Measurements from ENCODE around the gene NT5C2. TPM values are rescaled to one million over a fixed set of nuclear protein-coding genes. Genes with fewer than 3 reads are reported as not detected.

The NT5C2 gene
- total and polyA plus RNA-seq, 8 donors = 19.4 to 45.0 (median 26.4) TPM

DNA sequence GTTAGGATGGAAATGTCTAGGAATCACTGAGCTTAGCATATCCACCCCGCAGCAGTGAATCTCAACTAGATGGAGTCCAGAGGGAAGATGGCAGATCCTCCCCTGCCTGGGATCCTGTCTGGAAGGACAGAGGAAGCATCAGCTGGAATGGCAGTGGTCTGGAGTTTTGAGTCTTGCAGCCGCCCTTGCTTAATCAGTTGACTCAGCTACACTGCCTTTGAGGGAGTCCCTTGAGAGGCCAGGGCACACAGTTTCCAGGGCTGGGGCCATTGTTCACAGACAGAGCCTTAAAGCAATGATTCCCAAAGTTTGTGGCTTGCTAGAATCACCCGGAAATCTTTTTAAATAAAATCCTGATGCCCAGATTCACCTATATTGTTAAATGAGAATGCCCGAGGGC lies 128.1 kb downstream of the NT5C2 start:
- FAIRE-seq (no peak), ATAC-seq (no peak)

DNA sequence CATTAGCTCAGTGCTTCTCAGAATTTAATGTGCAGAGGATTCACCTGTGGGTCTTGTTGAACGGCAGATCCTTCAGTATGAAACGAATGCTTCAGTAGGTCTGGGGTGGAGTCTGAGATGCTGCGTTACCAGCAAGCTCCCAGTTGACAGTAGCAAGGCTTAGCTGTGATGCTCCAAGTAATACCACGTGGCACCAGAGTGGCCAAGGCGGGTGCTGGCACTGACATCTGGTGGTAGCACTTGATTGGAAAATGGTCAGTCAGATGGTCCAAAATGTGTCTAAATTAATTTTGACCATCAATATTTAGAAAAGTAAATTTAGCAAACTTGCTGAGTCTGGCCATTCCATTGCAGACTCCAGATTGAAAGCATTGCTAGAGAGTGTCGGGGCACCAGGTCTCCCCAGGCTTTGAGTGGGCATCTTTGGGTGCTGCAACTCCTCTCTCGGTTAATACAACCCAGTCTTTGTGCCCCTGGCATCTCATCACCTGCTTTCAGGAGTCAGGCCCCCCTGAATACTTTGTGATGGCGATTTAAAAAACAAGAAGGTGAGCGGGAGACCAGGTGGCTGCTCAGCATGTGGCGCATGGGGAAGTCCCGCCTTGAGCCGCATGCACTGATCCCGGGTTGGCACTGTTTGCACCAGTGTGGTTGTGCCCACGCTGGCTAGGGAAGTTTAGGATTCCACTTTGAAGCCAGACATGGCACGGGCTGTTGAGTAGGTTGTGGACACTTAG lies 130.1 kb downstream of the NT5C2 start:
- WGBS, 2 donors = 84 to 88% methylated on average over 15 of the region's 15 CpGs
- Histone ChIP-seq H3K27me3 (no peaks in the 10 kb centered on the region), H3K9me3 (no peaks in the 10 kb centered on the region), H3K4me3 (no peak overlapping the region), H3K27ac (no peak overlapping the region), H3K4me1 (no peaks in the 10 kb centered on the region), H3K36me3 (no peaks in the 10 kb centered on the region)
- FAIRE-seq (no peak), DNase-seq (no peak), ATAC-seq (peak in 1 of 4 donors; percentile 55)
- TF ChIP-seq, protein P1, sequence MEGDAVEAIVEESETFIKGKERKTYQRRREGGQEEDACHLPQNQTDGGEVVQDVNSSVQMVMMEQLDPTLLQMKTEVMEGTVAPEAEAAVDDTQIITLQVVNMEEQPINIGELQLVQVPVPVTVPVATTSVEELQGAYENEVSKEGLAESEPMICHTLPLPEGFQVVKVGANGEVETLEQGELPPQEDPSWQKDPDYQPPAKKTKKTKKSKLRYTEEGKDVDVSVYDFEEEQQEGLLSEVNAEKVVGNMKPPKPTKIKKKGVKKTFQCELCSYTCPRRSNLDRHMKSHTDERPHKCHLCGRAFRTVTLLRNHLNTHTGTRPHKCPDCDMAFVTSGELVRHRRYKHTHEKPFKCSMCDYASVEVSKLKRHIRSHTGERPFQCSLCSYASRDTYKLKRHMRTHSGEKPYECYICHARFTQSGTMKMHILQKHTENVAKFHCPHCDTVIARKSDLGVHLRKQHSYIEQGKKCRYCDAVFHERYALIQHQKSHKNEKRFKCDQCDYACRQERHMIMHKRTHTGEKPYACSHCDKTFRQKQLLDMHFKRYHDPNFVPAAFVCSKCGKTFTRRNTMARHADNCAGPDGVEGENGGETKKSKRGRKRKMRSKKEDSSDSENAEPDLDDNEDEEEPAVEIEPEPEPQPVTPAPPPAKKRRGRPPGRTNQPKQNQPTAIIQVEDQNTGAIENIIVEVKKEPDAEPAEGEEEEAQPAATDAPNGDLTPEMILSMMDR (IDR thresholded peaks at IDR 0.05) = no peak
- intact Hi-C loops (cut with DNase I) = no loop called here

More for the DNA sequence above, 128.1 kb downstream of the NT5C2 start:
- H3K4me3 ChIP-seq = no peak overlapping the region
- no peaks in the 10 kb centered on the region for H3K4me1 ChIP-seq
- H3K27ac ChIP-seq = no peak overlapping the region
- no peak for DNase-seq
- H3K27me3 ChIP-seq = no peaks in the 10 kb centered on the region
- H3K36me3 ChIP-seq = no peaks in the 10 kb centered on the region
- H3K9me3 ChIP-seq = no peaks in the 10 kb centered on the region
- intact Hi-C loops (cut with DNase I) = loop anchor here in 1 of 3 donors (5.0 kb wide), 1 partner anchor 148 kb away; the partner anchor contains the start of gene CNNM2
- 90 to 95% methylated on average over 4 of the region's 4 CpGs for WGBS, 2 donors
- TF ChIP-seq, protein P1 (IDR thresholded peaks at IDR 0.05) = no peak

DNA sequence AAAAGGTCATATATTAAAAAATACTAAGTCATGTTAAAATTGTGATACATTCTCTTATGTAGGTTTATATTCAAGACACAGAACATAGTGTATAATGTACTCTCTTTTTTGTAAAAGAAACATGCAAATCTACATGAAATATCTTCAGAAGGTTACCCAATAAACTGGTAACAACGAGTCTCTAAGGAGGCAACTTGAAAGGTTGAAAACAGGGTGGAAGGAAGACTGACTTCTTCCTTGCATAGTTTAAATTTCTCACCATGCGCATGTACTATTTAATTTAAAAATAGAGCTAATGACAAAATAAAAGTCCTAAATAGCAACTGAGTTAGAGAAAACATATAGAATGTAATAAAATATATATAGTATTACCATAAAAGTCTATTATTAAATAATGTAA lies 132.5 kb downstream of the NT5C2 start:
- no peaks in the 10 kb centered on the region for H3K36me3 ChIP-seq
- no peaks in the 10 kb centered on the region for H3K27me3 ChIP-seq
- TF ChIP-seq, protein P1 (IDR thresholded peaks at IDR 0.05) = no peak
- H3K4me1 ChIP-seq = no peaks in the 10 kb centered on the region
- no peak for FAIRE-seq
- no peak overlapping the region for H3K4me3 ChIP-seq
- H3K27ac ChIP-seq = no peak overlapping the region
- no peak for DNase-seq
- no peak for ATAC-seq
- intact Hi-C loops (cut with DNase I) = no loop called here
- H3K9me3 ChIP-seq = no peaks in the 10 kb centered on the region
- 78 to 86% methylated on average over 2 of the region's 2 CpGs for WGBS, 2 donors

DNA sequence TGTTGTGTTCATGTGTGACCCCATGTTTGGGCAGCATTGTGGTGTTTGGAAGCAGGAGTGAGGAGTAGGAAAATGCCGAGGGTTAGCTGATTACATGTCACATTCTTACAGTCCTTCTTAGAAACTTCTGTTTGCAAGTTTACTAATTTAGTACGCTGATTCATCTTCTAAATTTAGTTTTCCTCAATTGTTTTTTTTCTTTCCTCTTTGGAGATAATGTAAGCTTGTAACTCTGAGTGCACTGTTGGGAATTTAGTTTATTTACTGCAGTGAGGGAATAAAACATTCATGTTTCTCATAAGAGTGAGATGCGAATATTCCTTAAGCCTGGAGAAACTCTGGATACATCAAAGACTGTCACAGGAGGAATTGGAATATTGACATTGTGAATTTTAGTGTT lies 135.0 kb downstream of the NT5C2 start:
- no peaks in the 10 kb centered on the region for H3K36me3 ChIP-seq
- intact Hi-C loops (cut with DNase I) = no loop called here
- H3K4me1 ChIP-seq = no peaks in the 10 kb centered on the region
- DNase-seq (no peak), ATAC-seq (no peak), FAIRE-seq (no peak)
- 91 to 95% methylated on average over 3 of the region's 3 CpGs for WGBS, 2 donors
- H3K9me3 ChIP-seq = no peaks in the 10 kb centered on the region
- H3K4me3 ChIP-seq = no peak overlapping the region
- H3K27me3 ChIP-seq = no peaks in the 10 kb centered on the region
- H3K27ac ChIP-seq = no peak overlapping the region
- TF ChIP-seq, protein P1 (IDR thresholded peaks at IDR 0.05) = no peak

- Histone ChIP-seq H3K4me1 (no peaks in the 10 kb centered on the region), H3K36me3 (no peaks in the 10 kb centered on the region), H3K4me3 (no peak overlapping the region), H3K27me3 (no peaks in the 10 kb centered on the region), H3K27ac (no peak overlapping the region), H3K9me3 (no peaks in the 10 kb centered on the region)
- DNase-seq (no peak), FAIRE-seq (no peak), ATAC-seq (no peak)
- intact Hi-C loops (cut with DNase I) = no loop called here
- 58 to 63% methylated on average over 4 of the region's 4 CpGs for WGBS, 2 donors
- TF ChIP-seq, protein P1 (IDR thresholded peaks at IDR 0.05) = no peak
Observed at GRCh38 chr10:103055105-103055504, 138.0 kb downstream of the NT5C2 start.

Measured in pancreas (tissue), 10 donors.